OCI-LY1 (cell line): Measurements from ENCODE around the gene PPP1R1A.

ENCODE experiments used
- EZH2 ChIP-seq: fragments of 200-600 bp; sonication (generic), shearing (Covaris generic); IDR thresholded peaks from 2 replicates; pipeline ENCODE4 v1.8.0; 2017; ENCODE audit warnings: borderline replicate concordance, mixed run types, mild to moderate bottlenecking, antibody characterized with exemption, low read length, moderate library complexity, mixed read lengths
- TF ChIP-seq, protein P1 (sequence below): fragments of 200-600 bp; sonication (generic), shearing (Covaris generic); IDR thresholded peaks from 2 replicates; pipeline ENCODE4 v1.5.1; 2017; ENCODE audit warnings: mild to moderate bottlenecking, antibody characterized with exemption, low read length, moderate library complexity, mixed read lengths

- TF ChIP-seq, protein P1, sequence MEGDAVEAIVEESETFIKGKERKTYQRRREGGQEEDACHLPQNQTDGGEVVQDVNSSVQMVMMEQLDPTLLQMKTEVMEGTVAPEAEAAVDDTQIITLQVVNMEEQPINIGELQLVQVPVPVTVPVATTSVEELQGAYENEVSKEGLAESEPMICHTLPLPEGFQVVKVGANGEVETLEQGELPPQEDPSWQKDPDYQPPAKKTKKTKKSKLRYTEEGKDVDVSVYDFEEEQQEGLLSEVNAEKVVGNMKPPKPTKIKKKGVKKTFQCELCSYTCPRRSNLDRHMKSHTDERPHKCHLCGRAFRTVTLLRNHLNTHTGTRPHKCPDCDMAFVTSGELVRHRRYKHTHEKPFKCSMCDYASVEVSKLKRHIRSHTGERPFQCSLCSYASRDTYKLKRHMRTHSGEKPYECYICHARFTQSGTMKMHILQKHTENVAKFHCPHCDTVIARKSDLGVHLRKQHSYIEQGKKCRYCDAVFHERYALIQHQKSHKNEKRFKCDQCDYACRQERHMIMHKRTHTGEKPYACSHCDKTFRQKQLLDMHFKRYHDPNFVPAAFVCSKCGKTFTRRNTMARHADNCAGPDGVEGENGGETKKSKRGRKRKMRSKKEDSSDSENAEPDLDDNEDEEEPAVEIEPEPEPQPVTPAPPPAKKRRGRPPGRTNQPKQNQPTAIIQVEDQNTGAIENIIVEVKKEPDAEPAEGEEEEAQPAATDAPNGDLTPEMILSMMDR, result no peak
- TF ChIP-seq EZH2, result no peak
These were observed 23.8 kb upstream of the PPP1R1A start for GRCh38 chr12:54612225-54612750.
